ENCODE data around the gene CEP95.

The CEP95 gene

DNA sequence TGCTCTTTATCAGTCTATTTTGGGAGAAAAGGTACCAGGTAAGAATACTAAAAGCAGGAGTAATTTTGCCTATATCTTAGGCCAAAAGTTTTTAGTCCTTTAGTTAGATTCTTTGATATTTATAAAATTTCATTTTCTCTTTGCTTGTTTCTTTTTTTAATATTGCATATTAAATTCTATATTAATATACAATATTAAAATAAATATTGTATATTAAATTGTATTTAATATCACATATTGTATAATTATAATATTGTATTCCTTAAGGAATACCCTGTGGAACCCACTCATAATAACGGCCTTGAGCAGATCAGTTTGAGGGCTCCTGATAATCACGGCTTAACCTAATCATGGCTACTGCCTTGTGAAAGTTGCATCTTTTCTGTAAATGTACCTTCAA, 1.9 kb downstream of the CEP95 start:
- TF ChIP-seq, protein P1, sequence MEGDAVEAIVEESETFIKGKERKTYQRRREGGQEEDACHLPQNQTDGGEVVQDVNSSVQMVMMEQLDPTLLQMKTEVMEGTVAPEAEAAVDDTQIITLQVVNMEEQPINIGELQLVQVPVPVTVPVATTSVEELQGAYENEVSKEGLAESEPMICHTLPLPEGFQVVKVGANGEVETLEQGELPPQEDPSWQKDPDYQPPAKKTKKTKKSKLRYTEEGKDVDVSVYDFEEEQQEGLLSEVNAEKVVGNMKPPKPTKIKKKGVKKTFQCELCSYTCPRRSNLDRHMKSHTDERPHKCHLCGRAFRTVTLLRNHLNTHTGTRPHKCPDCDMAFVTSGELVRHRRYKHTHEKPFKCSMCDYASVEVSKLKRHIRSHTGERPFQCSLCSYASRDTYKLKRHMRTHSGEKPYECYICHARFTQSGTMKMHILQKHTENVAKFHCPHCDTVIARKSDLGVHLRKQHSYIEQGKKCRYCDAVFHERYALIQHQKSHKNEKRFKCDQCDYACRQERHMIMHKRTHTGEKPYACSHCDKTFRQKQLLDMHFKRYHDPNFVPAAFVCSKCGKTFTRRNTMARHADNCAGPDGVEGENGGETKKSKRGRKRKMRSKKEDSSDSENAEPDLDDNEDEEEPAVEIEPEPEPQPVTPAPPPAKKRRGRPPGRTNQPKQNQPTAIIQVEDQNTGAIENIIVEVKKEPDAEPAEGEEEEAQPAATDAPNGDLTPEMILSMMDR (conservative IDR thresholded peaks at IDR 0.05; ENCODE audit: low read length) = no peak
- no peak for TF ChIP-seq EZH2phosphoT487 (IDR thresholded peaks at IDR 0.05; ENCODE audit: borderline replicate concordance)
- Histone ChIP-seq H3K79me2 (ENCODE audit: insufficient read depth, low read length) (peaks cover 91% of the 10 kb centered on the region), H4K20me1 (ENCODE audit: insufficient read depth, low read length, poor library complexity, severe bottlenecking) (peaks cover 62% of the 10 kb centered on the region), H3K27me3 (ENCODE audit: insufficient read depth, low read length, poor library complexity, severe bottlenecking) (peaks cover 10% of the 10 kb centered on the region), H3K9me3 (ENCODE audit: insufficient read depth, low read depth, low read length) (no peaks in the 10 kb centered on the region), H3K4me3 (ENCODE audit: low read length, poor library complexity, severe bottlenecking) (peak overlapping the region; percentile 99), H3K4me1 (ENCODE audit: insufficient read depth, low read length, poor library complexity, severe bottlenecking) (peaks cover 51% of the 10 kb centered on the region), H3K4me2 (ENCODE audit: low read depth, low read length, poor library complexity, severe bottlenecking) (peak overlapping the region; percentile 98), H3K9me2 (replicated peaks; ENCODE audit: low read depth, low read length) (no peaks in the 10 kb centered on the region), H3K9ac (ENCODE audit: low read depth, low read length, poor library complexity, severe bottlenecking) (peak overlapping the region; percentile 99), H2AFZ (ENCODE audit: low read length) (no peak overlapping the region), H3F3A (ENCODE audit: low read depth) (no peaks in the 10 kb centered on the region), H3K36me3 (ENCODE audit: insufficient read depth, low read length) (peaks cover 42% of the 10 kb centered on the region)

- H3K4me2 ChIP-seq (ENCODE audit: low read depth, low read length, poor library complexity, severe bottlenecking) = peak overlapping the region; percentile 98
- peaks cover 91% of the 10 kb centered on the region for H3K79me2 ChIP-seq (ENCODE audit: insufficient read depth, low read length)
- no peak overlapping the region for H2AFZ ChIP-seq (ENCODE audit: low read length)
- no peaks in the 10 kb centered on the region for H3K9me2 ChIP-seq (replicated peaks; ENCODE audit: low read depth, low read length)
- H3F3A ChIP-seq (ENCODE audit: low read depth) = no peaks in the 10 kb centered on the region
- H3K4me3 ChIP-seq (ENCODE audit: low read length, poor library complexity, severe bottlenecking) = peak overlapping the region; percentile 99
- peaks cover 62% of the 10 kb centered on the region for H4K20me1 ChIP-seq (ENCODE audit: insufficient read depth, low read length, poor library complexity, severe bottlenecking)
- H3K9me3 ChIP-seq (ENCODE audit: insufficient read depth, low read depth, low read length) = no peaks in the 10 kb centered on the region
- H3K4me1 ChIP-seq (ENCODE audit: insufficient read depth, low read length, poor library complexity, severe bottlenecking) = peaks cover 46% of the 10 kb centered on the region
- peaks cover 10% of the 10 kb centered on the region for H3K27me3 ChIP-seq (ENCODE audit: insufficient read depth, low read length, poor library complexity, severe bottlenecking)
- no peak for TF ChIP-seq EZH2phosphoT487 (IDR thresholded peaks at IDR 0.05; ENCODE audit: borderline replicate concordance)
- TF ChIP-seq, protein P1 (conservative IDR thresholded peaks at IDR 0.05; ENCODE audit: low read length) = no peak
- peak overlapping the region; percentile 1 for H3K9ac ChIP-seq (ENCODE audit: low read depth, low read length, poor library complexity, severe bottlenecking)
- H3K36me3 ChIP-seq (ENCODE audit: insufficient read depth, low read length) = peaks cover 42% of the 10 kb centered on the region
These were observed 2.4 kb downstream of the CEP95 start for GRCh38 chr17:64509179-64509578.

GRCh38 chr17:64515419-64515818, 8.6 kb downstream of the CEP95 start:
- no peak overlapping the region for H2AFZ ChIP-seq (ENCODE audit: low read length)

More at GRCh38 chr17:64515419-64515818, 8.6 kb downstream of the CEP95 start:
- Histone ChIP-seq H3K36me3 (ENCODE audit: insufficient read depth, low read length) (peaks cover 80% of the 10 kb centered on the region), H3K9ac (ENCODE audit: low read depth, low read length, poor library complexity, severe bottlenecking) (no peak overlapping the region), H3K9me3 (ENCODE audit: insufficient read depth, low read depth, low read length) (no peaks in the 10 kb centered on the region), H3K4me2 (ENCODE audit: low read depth, low read length, poor library complexity, severe bottlenecking) (peak overlapping the region; percentile 33), H3K9me2 (replicated peaks; ENCODE audit: low read depth, low read length) (no peaks in the 10 kb centered on the region), H3F3A (ENCODE audit: low read depth) (no peaks in the 10 kb centered on the region), H3K4me1 (ENCODE audit: insufficient read depth, low read length, poor library complexity, severe bottlenecking) (peaks cover 30% of the 10 kb centered on the region), H3K4me3 (ENCODE audit: low read length, poor library complexity, severe bottlenecking) (peak overlapping the region; percentile 2), H3K27me3 (ENCODE audit: insufficient read depth, low read length, poor library complexity, severe bottlenecking) (no peaks in the 10 kb centered on the region), H3K79me2 (ENCODE audit: insufficient read depth, low read length) (peaks cover 69% of the 10 kb centered on the region), H4K20me1 (ENCODE audit: insufficient read depth, low read length, poor library complexity, severe bottlenecking) (peaks cover 33% of the 10 kb centered on the region)
- TF ChIP-seq EZH2phosphoT487 (IDR thresholded peaks at IDR 0.05; ENCODE audit: borderline replicate concordance) = no peak
- TF ChIP-seq, protein P1 (conservative IDR thresholded peaks at IDR 0.05; ENCODE audit: low read length) = no peak

Data from Loucy (cell line).